ENCODE results near the gene C4B. TPM values are rescaled to one million over a fixed set of nuclear protein-coding genes. Genes with fewer than 3 reads are reported as not detected.

Gene C4B
- total RNA-seq, 1 experiment from 2014 or later = 6.3 TPM

- H3K36me3 ChIP-seq (ENCODE audit: control insufficient read depth in 1 of 2, insufficient read depth in 2 of 2, low read length in 2 of 2) = peaks cover 21 to 34% of the 10 kb centered on the region in 2 experiments; a peak in 3 of 4 replicates
- CTCF ChIA-PET = no interaction called here
- DNase-seq (ENCODE audit: low read depth, low spot score) = no peak
- no peak overlapping the region for H3K4me2 ChIP-seq (ENCODE audit: low read length)
- no peaks in the 10 kb centered on the region for H3K27me3 ChIP-seq (ENCODE audit: insufficient read depth, low read length)
- no peak for TF ChIP-seq ZFX (IDR thresholded peaks at IDR 0.05)
- no peak overlapping the region for H3K27ac ChIP-seq (ENCODE audit: low read depth, low read length)
- intact Hi-C loops (cut with micrococcal nuclease) = no loop called here
- RAD21 ChIA-PET (ENCODE audit: low non-redundant PET in 1 of 2, low total read pairs in 2 of 2, uncharacterized antibody in 2 of 2, unreplicated experiment in 2 of 2) = no interaction called here
- H4K20me1 ChIP-seq (ENCODE audit: insufficient read depth) = no peaks in the 10 kb centered on the region
- POLR2A ChIA-PET = interaction anchor here (1.4 kb wide), 1 partner anchor 10 kb away, joined by 3 read pairs; the partner anchor contains the start of gene SKIC2
- peaks cover 32% of the 10 kb centered on the region for H3K79me2 ChIP-seq (ENCODE audit: insufficient read depth, low read length)
- no peak overlapping the region for H3K4me3 ChIP-seq (replicated peaks in 1 of 2; ENCODE audit: low read depth in 1 of 2, low read length in 2 of 2)
- BruUV-seq (replicated peaks) = no TSS peak
- H3K9me3 ChIP-seq (ENCODE audit: control insufficient read depth in 1 of 2, insufficient read depth in 1 of 2, low read depth in 1 of 2, low read length in 2 of 2) = no peaks in the 10 kb centered on the region
- no peak for ATAC-seq
- H3K9ac ChIP-seq (ENCODE audit: low read length) = no peak overlapping the region
- no peak overlapping the region for H2AFZ ChIP-seq (ENCODE audit: low read depth, low read length, poor library complexity, severe bottlenecking)
- H3K4me1 ChIP-seq (ENCODE audit: control insufficient read depth in 1 of 2, insufficient read depth in 2 of 2, low read length in 2 of 2) = peaks cover 7 to 25% of the 10 kb centered on the region in 2 experiments; a peak in 3 of 4 replicates
- H3K9me2 ChIP-seq (ENCODE audit: insufficient read depth) = no peaks in the 10 kb centered on the region
Measured at GRCh38 chr6:31968791-31969711, 45.5 kb upstream of the C4B start.

- no peaks in the 10 kb centered on the region for H4K20me1 ChIP-seq (ENCODE audit: insufficient read depth)
- peaks cover 34% of the 10 kb centered on the region for H3K79me2 ChIP-seq (ENCODE audit: insufficient read depth, low read length)
- ChIA-PET POLR2A (interaction anchor here (2.4 kb wide), 1 partner anchor 11 kb away, joined by 9 read pairs; the partner anchor contains the start of genes NELFE and SKIC2), CTCF (no interaction called here), RAD21 (ENCODE audit: low non-redundant PET in 1 of 2, low total read pairs in 2 of 2, uncharacterized antibody in 2 of 2, unreplicated experiment in 2 of 2) (no interaction called here)
- DNase-seq (ENCODE audit: low read depth, low spot score) = no peak
- no peaks in the 10 kb centered on the region for H3K9me3 ChIP-seq (ENCODE audit: control insufficient read depth in 1 of 2, insufficient read depth in 1 of 2, low read depth in 1 of 2, low read length in 2 of 2)
- ATAC-seq = no peak
- H3K27ac ChIP-seq (ENCODE audit: low read depth, low read length) = no peak overlapping the region
- no peak overlapping the region for H2AFZ ChIP-seq (ENCODE audit: low read depth, low read length, poor library complexity, severe bottlenecking)
- peaks cover 16 to 31% of the 10 kb centered on the region in 2 experiments; a peak in 3 of 4 replicates for H3K36me3 ChIP-seq (ENCODE audit: control insufficient read depth in 1 of 2, insufficient read depth in 2 of 2, low read length in 2 of 2)
- H3K4me3 ChIP-seq (replicated peaks in 1 of 2; ENCODE audit: low read depth in 1 of 2, low read length in 2 of 2) = no peak overlapping the region
- H3K9me2 ChIP-seq (ENCODE audit: insufficient read depth) = no peaks in the 10 kb centered on the region
- H3K9ac ChIP-seq (ENCODE audit: low read length) = no peak overlapping the region
- H3K4me2 ChIP-seq (ENCODE audit: low read length) = peak overlapping the region; percentile 98
- H3K27me3 ChIP-seq (ENCODE audit: insufficient read depth, low read length) = no peaks in the 10 kb centered on the region
- 0 out of 2 replicates have a peak, but pooled peaks have one; percentile 23 for TF ChIP-seq POLR2AphosphoS5 (IDR thresholded peaks at IDR 0.05; ENCODE audit: low read depth, low read length)
- no peak for TF ChIP-seq CEBPB (IDR thresholded peaks at IDR 0.05; ENCODE audit: low read depth)
- no TSS peak for BruUV-seq (replicated peaks)
- intact Hi-C loops (cut with micrococcal nuclease) = no loop called here
- peaks cover 7 to 25% of the 10 kb centered on the region in 2 experiments; a peak in 3 of 4 replicates for H3K4me1 ChIP-seq (ENCODE audit: control insufficient read depth in 1 of 2, insufficient read depth in 2 of 2, low read length in 2 of 2)
Measured at GRCh38 chr6:31969712-31970603, 44.6 kb upstream of the C4B start.

Data from HCT116 (cell line).